KOPT-K1 (cell line): ENCODE results near the gene CLC.
"Not testable (repeated sequence)": the region's sequence is repeated elsewhere in the genome, so short reads cannot be mapped to it uniquely, and the experiment has no call there.

Experiments used
- H3K27ac ChIP-seq: fragments of 200-600 bp; sonication (generic); 2 replicates; pipeline ENCODE4 v1.5.1; 2016; ENCODE audit warnings: antibody characterized with exemption, mild to moderate bottlenecking, low read depth, low read length; ENCODE audit not compliant: poor library complexity, severe bottlenecking
- H3K36me3 ChIP-seq: fragments of 200-600 bp; sonication (generic); 2 replicates; pipeline ENCODE4 v1.5.1; 2017; ENCODE audit warnings: antibody characterized with exemption, mild to moderate bottlenecking, low read length, moderate library complexity; ENCODE audit not compliant: insufficient read depth
- H3K9me3 ChIP-seq: fragments of 200-600 bp; sonication (generic); 2 replicates; pipeline ENCODE4 v1.5.1; 2017; ENCODE audit warnings: antibody characterized with exemption, low read length, mild to moderate bottlenecking; ENCODE audit not compliant: insufficient read depth, poor library complexity, severe bottlenecking

The CLC gene

DNA sequence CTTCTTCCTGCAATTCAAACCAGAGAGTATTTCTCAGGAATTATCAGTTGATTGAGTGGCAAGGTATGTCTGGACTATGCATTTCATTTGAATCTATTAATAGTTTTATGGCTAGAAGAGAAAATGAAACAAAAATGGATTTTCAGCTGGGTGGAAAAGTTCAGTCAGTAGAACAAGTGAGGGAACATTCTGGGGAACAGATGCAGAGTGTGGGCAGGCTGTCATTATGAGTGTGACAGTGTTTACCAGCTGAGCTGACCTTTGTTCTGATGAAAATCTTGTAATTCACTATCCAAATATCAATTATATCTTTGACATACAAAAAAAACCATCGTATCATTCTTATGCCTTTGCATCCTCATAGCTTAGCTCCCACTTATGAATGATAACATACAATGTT is 2.6 kb upstream of the CLC start:
- H3K27ac ChIP-seq = no peak overlapping the region
- no peaks in the 10 kb centered on the region for H3K9me3 ChIP-seq
- H3K36me3 ChIP-seq = no peaks in the 10 kb centered on the region

DNA sequence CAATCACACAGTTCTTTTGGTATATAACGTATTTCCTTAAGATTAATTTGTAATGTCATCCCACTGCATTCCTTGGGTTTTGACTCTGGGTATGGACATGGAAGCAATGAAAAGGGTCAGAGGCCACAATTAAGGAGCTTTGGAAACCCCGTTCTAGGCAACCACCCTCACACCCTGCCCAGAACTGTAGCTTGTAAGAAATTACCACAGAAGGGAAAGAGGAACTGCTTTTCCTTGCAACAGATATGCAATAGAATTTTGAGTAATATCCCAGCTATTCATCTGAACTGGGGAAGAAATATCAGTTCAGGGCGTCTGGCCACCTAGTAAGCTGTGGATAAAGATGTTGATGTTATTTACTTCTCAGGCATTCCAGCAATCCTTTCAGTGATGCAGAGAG is 985 bp upstream of the CLC start:
- Histone ChIP-seq H3K9me3 (no peaks in the 10 kb centered on the region), H3K27ac (no peak overlapping the region), H3K36me3 (no peaks in the 10 kb centered on the region)

DNA sequence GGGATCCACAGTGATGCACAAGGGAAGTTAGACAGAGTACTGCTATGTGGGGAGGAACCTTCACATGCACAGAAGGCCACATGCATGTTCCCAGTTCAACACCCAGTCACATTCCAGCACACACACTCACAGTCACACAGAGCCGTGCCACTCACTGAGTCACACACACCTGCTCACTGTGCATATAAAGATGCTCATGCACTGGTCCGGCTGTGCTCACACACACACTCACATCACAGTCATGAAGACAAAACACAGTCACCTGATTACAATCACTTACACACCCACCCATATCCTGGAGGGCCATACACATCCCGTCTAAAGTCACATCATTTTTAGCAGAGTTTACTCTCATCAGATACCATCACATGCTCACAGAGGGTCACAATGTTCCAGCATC is 478 bp downstream of the CLC start:
- H3K27ac ChIP-seq = no peak overlapping the region
- no peaks in the 10 kb centered on the region for H3K9me3 ChIP-seq
- no peaks in the 10 kb centered on the region for H3K36me3 ChIP-seq

DNA sequence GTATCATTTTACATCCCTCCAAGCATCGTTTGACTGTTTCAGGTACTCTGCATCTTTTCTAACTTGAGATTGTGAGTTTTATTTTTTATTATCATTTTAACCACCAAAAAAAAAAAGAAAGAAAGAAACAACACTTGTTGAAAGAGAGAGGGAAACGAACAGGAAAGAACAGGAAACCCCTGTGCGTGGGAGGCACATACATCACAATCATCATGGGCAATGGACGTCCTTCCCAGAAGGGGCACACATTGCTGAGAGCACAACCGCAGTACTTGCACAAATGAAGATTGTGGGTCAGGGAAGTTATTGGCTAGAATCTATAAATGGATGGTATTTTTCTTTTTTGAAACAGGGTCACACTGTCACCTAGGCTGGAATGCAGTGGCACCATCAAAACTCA is 1.7 kb downstream of the CLC start:
- Histone ChIP-seq H3K36me3 (no peaks in the 10 kb centered on the region), H3K27ac (no peak overlapping the region), H3K9me3 (no peaks in the 10 kb centered on the region)

DNA sequence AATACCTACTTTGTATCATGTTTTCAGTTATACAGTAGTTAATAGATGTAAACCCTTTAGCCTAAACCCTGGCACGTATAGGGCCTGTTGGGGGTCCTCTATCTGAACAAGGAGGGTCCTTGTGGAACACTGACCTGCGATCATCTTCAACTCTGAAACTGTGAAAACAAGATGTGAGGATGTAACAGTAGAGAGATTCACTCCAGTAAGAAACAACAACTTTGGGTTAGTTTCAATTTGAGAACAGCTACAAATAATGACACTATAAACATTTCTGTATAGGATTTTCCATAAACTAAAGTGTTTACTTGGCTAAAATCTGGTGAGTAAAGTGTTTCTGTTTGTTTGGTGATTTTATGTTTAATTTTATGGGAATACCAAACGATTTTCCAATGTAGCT is 2.1 kb downstream of the CLC start:
- Histone ChIP-seq H3K36me3 (no peaks in the 10 kb centered on the region), H3K9me3 (no peaks in the 10 kb centered on the region), H3K27ac (no peak overlapping the region)

DNA sequence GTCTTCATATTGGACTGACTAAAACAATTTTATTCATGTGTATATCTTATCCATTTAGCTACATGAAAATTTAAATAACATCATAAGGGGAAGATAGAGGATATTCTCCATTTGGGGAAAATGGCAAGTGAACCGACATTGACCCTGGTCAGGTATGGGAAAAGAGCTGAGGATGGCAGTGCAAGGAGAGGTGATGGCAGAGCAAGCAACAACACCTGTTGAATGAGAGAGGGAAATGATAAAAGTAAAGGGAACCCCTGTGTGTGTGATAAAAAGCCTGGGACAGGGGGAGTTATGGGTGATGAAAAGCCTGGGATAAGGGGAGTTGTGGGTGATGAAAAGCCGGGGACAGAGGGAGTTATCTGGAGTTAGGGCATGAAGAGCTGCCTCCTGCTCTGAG is 4.0 kb downstream of the CLC start:
- no peaks in the 10 kb centered on the region for H3K9me3 ChIP-seq

DNA sequence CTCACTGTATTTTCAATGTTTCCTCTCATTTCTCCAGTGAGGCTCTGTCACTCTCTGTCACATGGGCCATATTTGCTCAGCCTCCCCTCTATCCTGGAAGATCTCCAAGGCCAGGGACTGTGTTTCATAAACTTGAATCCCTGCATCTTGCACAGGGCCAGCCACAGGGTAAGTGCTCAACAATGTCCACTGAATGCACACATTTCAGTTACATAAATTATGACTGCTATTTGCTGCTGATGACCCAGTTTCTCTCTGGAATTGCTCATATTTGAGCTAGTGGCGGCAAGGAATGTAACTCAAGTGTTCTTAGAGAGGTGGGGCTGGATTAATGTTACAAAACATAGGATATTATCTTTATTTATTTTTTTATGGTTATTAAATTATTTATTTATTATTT is 6.1 kb downstream of the CLC start:
- Histone ChIP-seq H3K36me3 (no peaks in the 10 kb centered on the region), H3K9me3 (no peaks in the 10 kb centered on the region), H3K27ac (no peak overlapping the region)

More for the DNA sequence above, 4.0 kb downstream of the CLC start:
- no peaks in the 10 kb centered on the region for H3K36me3 ChIP-seq
- no peak overlapping the region for H3K27ac ChIP-seq

DNA sequence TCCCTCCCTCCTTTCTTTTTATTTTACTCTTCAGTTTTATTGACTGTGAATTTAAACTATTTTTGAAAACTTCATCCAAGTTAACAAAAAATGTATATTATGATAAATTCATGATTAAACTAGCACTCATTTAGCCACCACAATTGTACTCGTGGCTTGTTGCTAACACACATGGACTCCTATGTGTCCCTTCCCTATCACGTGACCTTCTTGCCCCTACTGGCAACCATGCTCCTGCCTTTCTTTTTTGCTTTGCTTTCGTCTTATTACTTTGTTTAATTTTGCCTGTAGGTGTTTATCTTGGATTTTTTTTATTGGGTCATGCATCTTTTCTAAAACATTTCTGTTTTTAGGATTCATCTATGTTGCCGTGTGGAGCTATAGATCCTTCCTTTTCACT is 8.2 kb downstream of the CLC start:
- H3K27ac ChIP-seq = no peak overlapping the region
- H3K9me3 ChIP-seq = no peaks in the 10 kb centered on the region
- H3K36me3 ChIP-seq = no peaks in the 10 kb centered on the region

DNA sequence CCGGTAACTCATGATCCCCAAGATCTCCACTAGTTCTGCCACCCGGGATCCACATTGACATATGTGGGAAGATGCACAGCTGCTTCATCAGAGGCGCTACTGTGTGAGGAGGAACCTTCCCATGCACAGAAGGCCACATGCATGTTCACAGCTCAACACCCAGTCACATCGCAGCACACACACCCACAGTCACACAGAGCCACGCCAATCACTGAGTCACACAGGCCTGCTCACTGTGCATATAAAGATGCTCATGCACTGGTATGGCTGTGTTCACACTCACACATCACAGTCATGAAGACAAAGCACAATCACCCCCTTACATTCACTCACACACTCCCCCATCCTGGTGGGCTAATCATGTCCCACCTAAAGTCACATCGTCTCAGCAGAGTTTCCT is 9.8 kb downstream of the CLC start:
- Histone ChIP-seq H3K27ac (no peak overlapping the region), H3K9me3 (no peaks in the 10 kb centered on the region), H3K36me3 (no peaks in the 10 kb centered on the region)

DNA sequence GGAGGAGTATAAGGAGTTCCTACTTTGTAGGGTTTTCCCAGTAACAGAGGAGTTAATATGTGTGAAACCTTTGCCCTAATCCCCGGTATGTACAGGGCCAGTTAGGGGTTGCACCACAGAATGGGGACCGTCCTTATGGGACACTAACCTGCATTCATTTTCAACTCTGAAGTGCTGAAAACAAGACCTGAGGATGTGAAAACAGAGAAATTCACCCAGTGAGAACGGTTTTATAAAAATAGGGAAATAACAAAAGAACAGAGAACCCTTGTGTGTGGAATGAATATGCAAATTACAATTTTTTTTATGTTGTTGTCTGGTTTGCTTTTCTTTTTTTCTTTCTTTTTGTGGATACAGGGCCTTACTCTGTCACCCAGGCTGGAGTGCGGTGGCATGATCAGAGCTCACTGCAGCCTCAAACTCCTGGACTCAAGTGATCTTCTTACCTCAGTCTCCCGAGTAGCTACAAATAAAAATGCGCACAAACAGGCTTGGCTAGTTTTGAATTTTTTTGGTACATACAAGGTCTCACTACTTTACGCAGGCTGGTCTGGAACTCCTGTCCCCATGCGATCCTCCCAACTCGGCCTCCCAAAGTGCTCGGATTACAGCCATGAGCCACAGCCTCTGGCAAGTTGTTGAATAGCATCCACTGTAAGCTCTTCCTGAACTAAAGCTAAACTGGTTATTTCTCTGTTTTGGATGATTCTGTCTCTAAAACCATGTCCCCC is 10.6 kb downstream of the CLC start:
- Histone ChIP-seq H3K27ac (no peak overlapping the region), H3K9me3 (no peaks in the 10 kb centered on the region), H3K36me3 (no peaks in the 10 kb centered on the region)

DNA sequence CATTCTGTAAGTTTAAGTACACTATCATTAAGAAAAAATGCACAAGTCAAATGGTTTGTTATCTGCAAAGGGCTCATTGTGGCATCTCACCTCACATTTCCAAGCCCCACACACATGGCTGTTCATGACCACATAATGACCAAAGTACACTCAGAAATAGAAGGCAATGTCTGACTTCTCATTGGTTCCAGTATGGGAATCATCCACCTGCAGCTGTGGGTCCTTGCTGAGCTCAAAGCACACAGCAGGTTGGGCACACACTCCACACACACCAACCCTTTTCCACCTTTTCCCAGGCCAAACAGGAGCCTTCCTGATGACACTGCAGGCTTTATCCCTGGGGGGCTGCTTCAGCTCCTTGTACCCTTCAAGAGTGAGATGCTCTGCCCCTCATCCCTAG is 11.8 kb downstream of the CLC start:
- Histone ChIP-seq H3K36me3 (no peaks in the 10 kb centered on the region), H3K9me3 (no peaks in the 10 kb centered on the region)

DNA sequence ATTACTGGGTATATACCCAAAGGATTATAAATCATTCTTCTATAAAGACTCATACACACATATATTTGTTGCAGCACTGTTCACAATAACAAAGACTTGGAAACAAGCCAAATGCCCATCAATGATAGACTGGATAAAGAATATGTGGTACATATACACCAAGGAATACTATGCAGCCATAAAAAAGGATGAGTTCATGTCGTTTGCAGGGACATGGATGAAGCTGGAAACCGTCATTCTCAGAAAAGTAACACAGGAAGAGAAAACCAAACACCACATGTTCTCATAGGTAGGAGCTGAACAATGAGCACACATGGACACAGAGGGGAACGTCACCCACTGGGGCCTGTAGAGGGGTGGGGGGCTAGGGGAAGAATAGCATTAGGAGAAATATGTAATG is 17.7 kb downstream of the CLC start:
- H3K9me3 ChIP-seq, H3K27ac ChIP-seq: not testable (repeated sequence)

More for the DNA sequence above, 11.8 kb downstream of the CLC start:
- no peak overlapping the region for H3K27ac ChIP-seq

DNA sequence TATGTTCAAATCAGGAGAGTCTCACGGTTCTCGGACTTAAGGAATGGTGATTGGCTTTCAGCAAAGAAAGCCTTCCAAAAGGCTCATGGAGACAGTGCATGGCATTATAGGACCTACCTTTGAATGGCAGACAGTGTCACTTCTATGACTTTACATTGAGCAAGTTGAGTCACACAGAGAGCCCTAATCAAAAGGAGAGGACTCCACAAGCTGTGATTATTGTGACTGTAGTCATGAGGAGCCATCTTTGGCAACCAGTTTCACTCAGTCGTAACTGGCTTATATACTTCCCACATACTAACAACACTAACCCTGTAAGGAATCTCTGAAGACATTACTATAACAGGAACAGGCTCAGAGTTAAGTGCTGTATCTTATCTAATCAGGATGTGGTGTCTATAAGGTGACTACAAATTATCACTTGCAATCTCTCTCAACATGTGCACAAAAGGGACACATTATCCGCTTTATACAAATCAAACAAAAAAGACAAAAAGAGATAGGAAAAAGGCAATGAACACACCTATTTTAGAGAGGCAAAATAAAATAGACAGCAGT is 27.4 kb downstream of the CLC start:
- Histone ChIP-seq H3K36me3 (no peaks in the 10 kb centered on the region), H3K9me3 (no peaks in the 10 kb centered on the region), H3K27ac (no peak overlapping the region)

More for the DNA sequence above, 17.7 kb downstream of the CLC start:
- not testable (repeated sequence) for H3K36me3 ChIP-seq

DNA sequence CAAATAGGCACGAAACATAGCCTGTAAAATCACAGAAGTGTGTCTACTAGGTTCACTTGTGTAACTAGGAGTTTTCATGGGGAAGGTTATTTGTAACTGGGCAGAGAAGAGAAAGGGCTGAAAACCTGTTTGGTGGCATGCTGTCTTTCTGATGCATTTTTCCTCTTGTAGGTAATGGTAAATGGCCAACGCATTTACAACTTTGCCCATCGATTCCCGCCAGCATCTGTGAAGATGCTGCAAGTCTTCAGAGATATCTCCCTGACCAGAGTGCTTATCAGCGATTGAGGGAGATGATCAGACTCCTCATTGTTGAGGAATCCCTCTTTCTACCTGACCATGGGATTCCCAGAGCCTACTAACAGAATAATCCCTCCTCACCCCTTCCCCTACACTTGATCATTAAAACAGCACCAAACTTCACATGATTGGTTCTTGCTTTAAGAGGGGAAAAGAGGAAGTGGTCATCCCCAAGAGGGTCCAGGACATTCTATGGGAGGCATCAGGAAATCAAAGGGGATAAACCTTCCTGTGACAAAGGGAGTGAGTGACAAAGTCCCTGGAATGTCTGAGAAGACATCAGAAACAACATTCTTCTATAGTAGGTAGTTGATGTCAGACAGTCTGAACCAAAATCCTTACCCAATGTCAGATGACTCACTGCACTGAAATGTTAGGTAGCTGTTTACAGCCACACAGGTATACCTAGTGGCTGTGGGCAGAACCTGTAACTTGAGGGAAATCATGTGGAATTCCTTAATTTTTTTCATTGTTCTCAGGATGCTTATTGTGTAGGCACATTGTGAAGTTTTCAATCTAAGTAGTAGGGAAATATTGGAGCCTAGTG is 28.6 kb downstream of the CLC start:
- Histone ChIP-seq H3K36me3 (no peaks in the 10 kb centered on the region), H3K9me3 (no peaks in the 10 kb centered on the region), H3K27ac (no peak overlapping the region)

DNA sequence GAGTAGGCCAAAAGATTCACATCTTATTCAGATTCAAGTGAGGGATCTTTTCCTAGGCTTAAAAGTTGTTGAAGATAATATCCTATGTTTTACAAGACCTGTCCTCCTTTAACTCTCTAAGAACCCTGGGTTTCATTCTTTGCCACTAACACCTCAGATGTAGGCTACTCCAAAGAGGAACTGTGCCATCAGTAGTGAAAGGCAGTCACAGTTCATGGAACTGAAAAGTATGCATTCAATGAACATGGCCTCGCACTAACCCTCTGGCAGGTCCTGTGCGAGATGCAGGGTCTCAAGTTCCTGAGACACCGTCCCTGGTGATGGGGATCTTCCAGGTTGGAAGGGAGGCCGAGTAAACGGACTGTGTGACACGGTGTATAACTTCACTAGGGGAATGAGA is 29.2 kb downstream of the CLC start:
- Histone ChIP-seq H3K27ac (no peak overlapping the region), H3K9me3 (no peaks in the 10 kb centered on the region), H3K36me3 (no peaks in the 10 kb centered on the region)
